ENCODE measurements around the gene HOXA4. TPM values are rescaled to one million over a fixed set of nuclear protein-coding genes. Genes with fewer than 3 reads are reported as not detected.
A peak's percentile ranks its signal among the peaks of the same experiment; 100 is the strongest.

HOXA4 gene
- total and polyA plus RNA-seq, 2 of the 8 experiments (the other 6 are each of a cell fraction or from before 2014, with no cell fraction given), result not detected

DNA sequence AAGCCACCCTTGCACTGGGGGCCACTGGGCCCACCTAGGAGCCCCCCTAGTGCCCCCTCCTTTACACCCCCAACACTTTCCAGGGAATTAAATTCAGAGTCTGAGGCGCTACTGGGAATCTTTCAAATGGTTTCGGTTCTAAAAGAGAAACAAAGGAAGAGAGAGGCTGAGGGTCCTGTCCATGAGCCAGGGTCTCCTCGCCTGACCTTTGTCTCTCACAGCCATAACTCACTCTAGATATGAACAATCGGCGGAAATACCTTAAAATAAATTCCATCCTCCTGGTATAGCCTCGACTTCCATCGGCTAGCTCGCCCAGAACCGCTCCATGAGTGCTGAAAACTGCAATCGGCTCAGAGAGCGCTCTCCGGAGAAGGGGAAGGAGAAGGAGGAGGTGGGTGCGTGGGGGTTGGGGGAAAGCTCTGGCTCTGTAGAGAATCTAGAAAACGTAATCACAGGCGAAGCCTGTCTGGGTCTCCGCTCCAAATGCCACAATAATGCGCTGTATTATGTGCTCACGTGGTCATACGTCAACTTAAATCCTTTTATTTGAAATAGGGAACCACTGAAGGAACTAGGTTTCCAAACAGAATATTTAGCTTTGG lies 12.6 kb downstream of the HOXA4 start:
- no peak overlapping the region for H4K5ac ChIP-seq (ENCODE audit: insufficient read length, low read depth, low read length)
- CTCF ChIA-PET (ENCODE audit: partially characterized antibody), result interaction anchor here (0.8 to 4.8 kb wide), 6 partner anchors 9 to 340 kb away, joined by 3 to 33 read pairs (median 3); partner anchors contain the start of gene HOXA5
- TF ChIP-seq TEAD4 (IDR thresholded peaks at IDR 0.05; ENCODE audit: low read depth, low read length), result no peak
- TF ChIP-seq YY1 (IDR thresholded peaks at IDR 0.05; ENCODE audit: low read depth, low read length), result no peak
- no peak for TF ChIP-seq POLR2AphosphoS5 (IDR thresholded peaks at IDR 0.05; ENCODE audit: low read depth, low read length)
- TF ChIP-seq TAF1 (IDR thresholded peaks at IDR 0.05; ENCODE audit: low read depth, low read length), result no peak
- peak; percentile 85 for TF ChIP-seq RNF2 (IDR thresholded peaks at IDR 0.05; ENCODE audit: borderline replicate concordance, low read depth, low read length, missing control alignments, poor library complexity, severe bottlenecking)

More for the DNA sequence above, 12.6 kb downstream of the HOXA4 start:
- H3K9ac ChIP-seq (replicated peaks in 1 of 4; ENCODE audit: extremely low read depth in 1 of 4, low read depth in 3 of 4, low read length in 3 of 4), result no peak overlapping the region
- 0 out of 2 replicates have a peak overlapping the region, but pooled peaks have one; percentile 16 for H2AK5ac ChIP-seq (ENCODE audit: low read depth, low read length)
- no peaks in the 10 kb centered on the region for H3K79me1 ChIP-seq (ENCODE audit: low read depth, low read length)
- no peaks in the 10 kb centered on the region for H3K9me3 ChIP-seq (ENCODE audit: insufficient read depth in 2 of 2, low read depth in 1 of 2, low read length in 1 of 2)
- H2AFZ ChIP-seq (ENCODE audit: low read length), result no peak overlapping the region
- H4K20me1 ChIP-seq (replicated peaks in 1 of 2; ENCODE audit: control insufficient read depth in 1 of 2, insufficient read depth in 2 of 2, low read length in 2 of 2), result peaks cover 25 to 34% of the 10 kb centered on the region in 2 experiments
- no peak overlapping the region for H2BK120ac ChIP-seq (replicated peaks; ENCODE audit: low read depth, low read length)
- no peak overlapping the region for H3K14ac ChIP-seq (ENCODE audit: insufficient read length)
- H3K4ac ChIP-seq (replicated peaks; ENCODE audit: insufficient read length, low read depth, low read length), result no peak overlapping the region
- no peak overlapping the region for H3K27ac ChIP-seq (ENCODE audit: low read depth, low read length)
- 15% methylated on average over 18 of the region's 19 CpGs; no CpG with 5 or more reads in 1 of the 2 experiments for WGBS, 2 experiments (ENCODE audit: extremely low coverage in 1 of 2, insufficient coverage in 1 of 2, insufficient read length in 1 of 2, insufficient replicate concordance in 2 of 2, low coverage in 1 of 2, low lambda C conversion rate in 2 of 2, missing lambda C conversion rate in 1 of 2)
- POLR2A ChIA-PET (ENCODE audit: partially characterized antibody), result interaction anchor here (1.3 kb wide), 1 partner anchor 12 kb away, joined by 5 read pairs; no protein-coding TSS in a partner anchor
- no peak overlapping the region for H3K18ac ChIP-seq (ENCODE audit: extremely low read depth, low read length)
- FAIRE-seq (no peak), DNase-seq (ENCODE audit: low read depth in 1 of 2, low spot score in 2 of 2) (peak in 1 of 2 experiments; percentile 47)
- H2BK5ac ChIP-seq (ENCODE audit: low read depth, low read length), result no peak overlapping the region
- H3K4me1 ChIP-seq (replicated peaks in 1 of 4; ENCODE audit: control insufficient read depth in 3 of 4, insufficient read depth in 4 of 4, low read length in 3 of 4), result peaks cover 0 to 6% (median 1%) of the 10 kb centered on the region in 4 experiments; a peak in 4 of 7 replicates
- no peaks in the 10 kb centered on the region for H3K79me2 ChIP-seq (ENCODE audit: control insufficient read depth in 1 of 2, insufficient read depth in 2 of 2, low read length in 2 of 2)
- H2BK20ac ChIP-seq (ENCODE audit: low read length), result no peak overlapping the region
- H4K91ac ChIP-seq (replicated peaks; ENCODE audit: insufficient read length, low read length), result no peak overlapping the region
- H3K23me2 ChIP-seq (ENCODE audit: low read depth, low read length), result no peaks in the 10 kb centered on the region; the same call in 1 of the 2 replicates
- no peak overlapping the region for H3K23ac ChIP-seq (ENCODE audit: insufficient read length)
- H2BK15ac ChIP-seq (ENCODE audit: low read length), result no peak overlapping the region
- H3K4me2 ChIP-seq (ENCODE audit: insufficient read depth in 1 of 2, low read depth in 2 of 2, low read length in 2 of 2), result peak overlapping the region in 1 of 2 experiments; percentile 20; a peak in 1 of 4 replicates
- H3K4me3 ChIP-seq (ENCODE audit: extremely low read depth in 1 of 4, insufficient read depth in 2 of 4, low read depth in 3 of 4, low read length in 4 of 4), result no peak overlapping the region
- H3K56ac ChIP-seq (replicated peaks; ENCODE audit: insufficient read length, low read depth, low read length), result no peak overlapping the region
- 0 out of 2 replicates have a peak overlapping the region, but pooled peaks have one; percentile 27 for H2BK12ac ChIP-seq (ENCODE audit: low read depth, low read length)
- H4K8ac ChIP-seq (ENCODE audit: extremely low read depth, insufficient read depth, low read length), result no peak overlapping the region
- H3K27me3 ChIP-seq (replicated peaks in 1 of 4; ENCODE audit: control insufficient read depth in 3 of 4, extremely low read depth in 1 of 4, insufficient read depth in 3 of 4, low read length in 3 of 4), result peaks cover 97 to 99% (median 98%) of the 10 kb centered on the region in 4 experiments
- H3K36me3 ChIP-seq (ENCODE audit: control insufficient read depth in 2 of 4, insufficient read depth in 4 of 4, low read length in 3 of 4), result no peaks in the 10 kb centered on the region; a peak in 1 of 8 replicates
